ENCODE data around the gene RFX3. TPM values are rescaled to one million over a fixed set of nuclear protein-coding genes. Genes with fewer than 3 reads are reported as not detected.

Gene RFX3
- polyA plus RNA-seq, 1 donor from 2014 or later = 5.0 TPM

DNA sequence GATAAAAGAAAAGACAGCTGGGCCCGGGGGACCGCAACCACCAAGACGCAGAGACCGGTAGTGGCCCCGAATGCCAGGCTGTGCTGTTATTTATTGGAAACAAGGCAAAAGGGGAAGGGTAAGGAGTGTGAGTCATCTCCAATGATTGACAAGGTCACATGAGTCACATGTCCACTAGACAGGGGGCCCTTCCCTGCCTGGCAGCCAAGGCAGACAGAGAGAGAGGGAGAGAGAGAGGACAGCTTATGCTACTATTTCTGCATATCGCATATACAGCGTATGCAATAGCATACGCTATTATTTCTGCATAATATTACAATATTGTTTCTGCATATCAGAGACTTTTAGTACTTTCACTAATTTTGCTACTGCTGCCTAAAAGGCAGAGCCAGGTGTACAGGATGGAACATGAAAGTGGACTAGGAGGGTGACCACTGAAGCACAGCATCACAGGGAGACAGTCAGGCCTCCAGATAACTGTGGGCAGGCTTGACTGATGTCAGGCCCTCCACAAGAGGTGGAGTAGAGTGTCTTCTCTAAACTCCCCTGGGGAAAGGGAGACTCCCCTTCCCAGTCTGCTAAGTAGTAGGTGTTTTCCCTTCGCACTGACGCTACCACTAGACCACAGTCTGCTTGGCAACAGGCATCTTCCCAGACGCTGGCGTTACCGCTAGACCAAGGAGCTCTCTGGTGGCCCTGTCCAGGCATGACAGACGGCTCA lies 50.3 kb downstream of the RFX3 start:
- Mint-ChIP-seq H3K4me1 (peaks cover 61 to 67% (median 67%) of the 10 kb centered on the region in 3 donors), H3K27ac (peak overlapping the region; percentile 63 to 93 (median 84)), H3K4me3 (peak overlapping the region in 3 of 4 donors; percentile 64 to 88 (median 86)), H3K9me3 (peaks cover 0 to 9% (median 5%) of the 10 kb centered on the region in 3 donors), H3K36me3 (no peaks in the 10 kb centered on the region), H3K27me3 (no peaks in the 10 kb centered on the region)

DNA sequence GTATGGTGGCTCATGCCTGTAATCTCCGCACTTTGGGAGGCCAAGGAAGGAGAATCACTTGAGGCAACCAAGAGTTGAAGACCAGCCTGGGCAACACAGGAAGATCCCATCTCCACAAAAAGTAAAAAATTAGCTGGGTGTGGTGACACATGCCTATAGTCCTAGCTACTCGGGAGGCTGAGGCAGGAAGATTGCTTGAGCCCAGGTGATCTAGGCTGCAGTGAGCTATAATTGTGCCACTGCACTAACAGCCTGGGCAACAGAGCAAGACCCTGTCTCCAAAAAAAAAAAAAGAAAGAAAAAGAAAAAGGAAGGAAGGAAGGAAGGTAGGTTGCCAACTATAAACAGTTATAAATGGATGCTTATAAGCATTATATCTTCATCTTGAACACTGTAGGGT lies 51.0 kb downstream of the RFX3 start:
- peaks cover 0 to 9% (median 5%) of the 10 kb centered on the region in 3 donors for H3K9me3 Mint-ChIP-seq
- no peaks in the 10 kb centered on the region for H3K27me3 Mint-ChIP-seq
- no peaks in the 10 kb centered on the region for H3K36me3 Mint-ChIP-seq
- peak overlapping the region; percentile 63 to 93 (median 68) for H3K27ac Mint-ChIP-seq
- H3K4me1 Mint-ChIP-seq = peaks cover 54 to 62% (median 61%) of the 10 kb centered on the region in 3 donors
- peak overlapping the region; percentile 4 to 88 (median 75) for H3K4me3 Mint-ChIP-seq

DNA sequence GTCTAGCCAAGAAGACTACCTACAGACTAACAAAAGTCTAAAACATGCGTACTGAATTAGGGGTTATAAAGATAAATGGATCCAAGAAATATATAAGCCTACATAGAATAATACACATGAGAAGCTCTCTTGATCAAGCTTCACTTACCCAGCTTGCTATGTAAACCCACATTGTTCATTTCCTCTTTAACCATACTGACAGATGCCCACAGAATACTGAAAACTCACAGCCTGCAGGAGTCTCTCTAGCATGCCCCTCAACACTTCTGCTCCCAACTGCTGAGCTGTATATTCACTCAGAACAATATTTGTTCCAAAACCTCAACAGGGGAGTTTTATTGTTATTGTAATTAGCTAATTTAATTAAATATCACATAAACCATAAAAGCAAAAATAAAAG lies 52.4 kb downstream of the RFX3 start:
- peaks cover 2% of the 10 kb centered on the region for H3K36me3 Mint-ChIP-seq
- peaks cover 42 to 51% (median 46%) of the 10 kb centered on the region in 3 donors for H3K4me1 Mint-ChIP-seq
- H3K27me3 Mint-ChIP-seq = no peaks in the 10 kb centered on the region
- H3K9me3 Mint-ChIP-seq = peaks cover 0 to 9% (median 5%) of the 10 kb centered on the region in 3 donors
- no peak overlapping the region for H3K27ac Mint-ChIP-seq
- peak overlapping the region in 1 of 4 donors; percentile 0 for H3K4me3 Mint-ChIP-seq

DNA sequence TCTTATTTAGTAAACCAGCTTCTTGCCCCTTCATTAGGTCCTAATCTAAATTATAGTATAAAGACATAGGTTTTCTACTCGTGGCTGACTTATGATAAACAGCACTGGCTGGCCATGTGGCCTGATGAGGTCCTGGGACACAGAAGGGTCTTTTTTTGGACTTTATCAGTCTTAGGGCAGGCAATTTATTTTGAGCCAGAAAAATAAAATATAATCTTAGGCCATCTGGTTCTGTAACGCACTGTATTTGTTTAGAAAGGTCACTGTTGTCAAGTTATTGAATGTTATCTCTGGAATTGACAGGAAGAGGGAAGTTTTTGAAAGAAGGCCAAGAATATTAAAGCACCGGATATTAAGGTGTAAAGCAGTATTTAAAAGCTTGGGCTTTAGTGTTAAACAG lies 53.9 kb downstream of the RFX3 start:
- H3K27me3 Mint-ChIP-seq = no peaks in the 10 kb centered on the region
- H3K4me1 Mint-ChIP-seq = peaks cover 30 to 39% (median 37%) of the 10 kb centered on the region in 3 donors
- no peak overlapping the region for H3K4me3 Mint-ChIP-seq
- peak overlapping the region in 1 of 3 donors; percentile 15 for H3K27ac Mint-ChIP-seq
- H3K9me3 Mint-ChIP-seq = peaks cover 0 to 5% (median 0%) of the 10 kb centered on the region in 3 donors
- H3K36me3 Mint-ChIP-seq = peaks cover 2% of the 10 kb centered on the region

DNA sequence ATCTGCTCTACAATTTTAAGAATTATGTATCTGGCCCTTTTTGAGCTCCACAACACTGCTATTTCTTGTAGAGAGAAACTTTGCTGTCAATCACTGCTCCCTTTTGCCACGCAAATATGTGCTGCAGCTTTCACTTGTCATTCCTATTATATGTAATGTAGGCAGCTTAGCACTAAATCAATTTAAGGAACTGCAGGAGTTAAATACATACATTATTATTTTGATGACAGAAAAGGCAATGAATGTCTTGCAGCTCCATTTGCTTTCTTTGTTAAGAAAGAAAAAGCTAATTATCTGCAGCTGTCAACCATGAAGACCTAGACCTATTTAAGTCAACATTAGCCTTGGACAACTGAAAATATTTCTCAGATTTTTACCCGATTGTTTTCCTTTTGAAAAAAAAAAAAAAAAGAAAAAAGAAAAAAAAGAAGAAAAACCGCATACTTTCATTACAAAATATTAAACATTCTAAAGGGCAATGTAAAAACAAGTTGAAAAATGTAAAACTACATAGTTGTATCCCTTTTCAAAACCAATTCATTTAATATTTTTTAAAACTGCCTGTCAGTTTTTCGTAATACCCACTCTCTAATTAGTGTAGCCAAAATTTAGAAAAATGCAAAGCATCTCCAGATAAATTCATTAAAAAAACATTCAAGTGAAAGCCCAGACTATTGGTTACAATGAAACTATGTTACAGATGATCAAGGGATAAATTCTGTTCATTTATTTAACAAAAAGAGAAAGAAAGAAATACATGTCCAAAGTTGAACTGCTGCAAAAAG lies 57.2 kb downstream of the RFX3 start:
- H3K9me3 Mint-ChIP-seq = no peaks in the 10 kb centered on the region
- no peaks in the 10 kb centered on the region for H3K27me3 Mint-ChIP-seq
- peaks cover 11 to 15% (median 13%) of the 10 kb centered on the region in 3 donors for H3K4me1 Mint-ChIP-seq
- H3K27ac Mint-ChIP-seq = no peak overlapping the region
- no peak overlapping the region for H3K4me3 Mint-ChIP-seq
- H3K36me3 Mint-ChIP-seq = peaks cover 2% of the 10 kb centered on the region

DNA sequence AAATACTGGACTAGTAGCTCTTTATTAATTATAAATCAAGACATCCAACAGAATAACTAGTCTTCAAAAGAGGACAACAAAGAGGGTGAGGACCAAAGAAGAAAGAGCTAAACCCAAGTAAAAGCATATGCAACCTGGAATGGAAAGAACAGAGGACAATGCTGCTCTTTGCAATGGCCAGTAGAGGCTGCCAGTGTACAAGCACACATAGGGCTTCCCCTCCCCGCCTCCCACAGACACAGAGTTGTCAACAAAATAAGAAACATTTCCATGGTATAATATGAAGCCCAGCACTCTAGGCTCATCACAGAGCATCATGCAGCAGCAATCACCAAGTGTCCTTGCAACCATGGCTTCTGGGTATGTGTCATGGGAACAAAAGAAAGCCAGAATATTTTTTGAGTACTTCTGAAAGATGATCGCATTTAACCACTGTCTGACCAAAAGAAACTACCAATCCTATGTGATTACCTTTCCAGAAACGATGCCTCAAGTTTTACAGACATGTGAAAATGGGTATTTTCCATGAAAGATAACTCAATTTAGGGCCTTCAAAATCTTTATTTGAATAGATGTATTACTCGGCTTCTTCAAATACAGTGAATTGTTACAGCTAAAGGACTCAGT lies 58.1 kb downstream of the RFX3 start:
- H3K27ac Mint-ChIP-seq = no peak overlapping the region
- H3K4me1 Mint-ChIP-seq = peaks cover 4 to 7% (median 5%) of the 10 kb centered on the region in 3 donors
- H3K36me3 Mint-ChIP-seq = peaks cover 2% of the 10 kb centered on the region
- H3K4me3 Mint-ChIP-seq = no peak overlapping the region
- H3K27me3 Mint-ChIP-seq = no peaks in the 10 kb centered on the region
- no peaks in the 10 kb centered on the region for H3K9me3 Mint-ChIP-seq

DNA sequence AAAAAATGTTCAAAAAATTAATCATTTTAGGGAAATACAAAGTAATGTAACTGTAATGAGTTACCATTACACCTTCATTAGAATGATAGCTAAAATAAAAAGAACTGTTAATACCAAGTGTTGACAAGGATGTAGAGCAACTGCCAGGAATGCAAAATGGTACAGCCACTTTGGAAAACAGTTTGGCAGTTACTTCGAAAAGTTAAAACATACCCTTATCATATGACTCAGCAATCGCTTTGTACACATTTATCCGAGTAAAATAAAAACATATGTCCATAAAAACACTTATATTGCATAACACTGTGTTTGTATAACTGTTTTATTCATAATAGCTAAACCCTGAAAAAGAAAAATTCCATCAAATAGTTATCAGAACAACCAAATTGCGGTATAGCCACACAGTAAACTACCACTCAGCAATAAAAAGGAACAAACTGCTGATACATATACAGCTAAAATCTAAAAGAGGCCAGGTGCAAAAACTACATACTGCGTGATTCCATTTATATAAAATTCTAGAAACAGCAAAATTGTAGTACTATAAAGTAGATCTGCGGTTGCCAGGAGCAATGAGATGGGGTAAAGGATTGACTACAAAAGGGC lies 61.7 kb downstream of the RFX3 start:
- Mint-ChIP-seq H3K36me3 (peaks cover 4% of the 10 kb centered on the region), H3K27ac (no peak overlapping the region), H3K9me3 (no peaks in the 10 kb centered on the region), H3K27me3 (no peaks in the 10 kb centered on the region), H3K4me1 (peaks cover 4 to 6% (median 5%) of the 10 kb centered on the region in 3 donors), H3K4me3 (no peak overlapping the region)

DNA sequence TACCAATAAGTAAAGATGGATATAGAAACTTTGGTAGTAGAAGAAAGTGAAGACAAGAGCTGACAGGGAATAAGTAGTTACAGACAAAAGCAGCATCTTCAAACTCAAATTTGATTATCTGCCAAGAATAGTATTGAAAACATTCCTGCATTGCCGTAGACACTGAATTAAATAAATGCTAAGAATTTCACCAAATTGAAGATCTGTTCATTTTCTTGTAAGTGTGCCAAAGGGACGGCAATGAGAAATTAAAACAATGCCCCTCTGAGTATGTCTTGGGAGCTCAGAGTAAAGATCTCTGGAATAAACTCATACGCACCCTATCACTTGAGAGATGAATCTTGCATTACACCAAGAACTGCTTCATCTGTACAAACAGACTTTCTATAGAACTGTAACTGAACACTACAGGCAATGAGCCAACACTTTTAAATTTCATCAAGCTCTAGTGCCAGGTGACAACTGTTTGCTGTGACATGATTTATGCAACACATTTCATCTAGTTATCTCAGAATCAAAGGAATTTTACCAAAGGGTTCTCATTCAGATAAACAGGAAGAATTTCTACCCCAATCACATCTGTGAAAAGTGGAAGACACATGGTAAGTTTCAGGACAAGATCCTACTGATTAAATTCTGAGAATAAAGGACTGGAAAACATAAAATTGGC lies 66.9 kb downstream of the RFX3 start:
- no peak overlapping the region for H3K4me3 Mint-ChIP-seq
- H3K27ac Mint-ChIP-seq = no peak overlapping the region
- H3K4me1 Mint-ChIP-seq = peaks cover 2 to 13% (median 4%) of the 10 kb centered on the region in 3 donors
- peaks cover 2% of the 10 kb centered on the region for H3K36me3 Mint-ChIP-seq
- no peaks in the 10 kb centered on the region for H3K27me3 Mint-ChIP-seq
- H3K9me3 Mint-ChIP-seq = no peaks in the 10 kb centered on the region

DNA sequence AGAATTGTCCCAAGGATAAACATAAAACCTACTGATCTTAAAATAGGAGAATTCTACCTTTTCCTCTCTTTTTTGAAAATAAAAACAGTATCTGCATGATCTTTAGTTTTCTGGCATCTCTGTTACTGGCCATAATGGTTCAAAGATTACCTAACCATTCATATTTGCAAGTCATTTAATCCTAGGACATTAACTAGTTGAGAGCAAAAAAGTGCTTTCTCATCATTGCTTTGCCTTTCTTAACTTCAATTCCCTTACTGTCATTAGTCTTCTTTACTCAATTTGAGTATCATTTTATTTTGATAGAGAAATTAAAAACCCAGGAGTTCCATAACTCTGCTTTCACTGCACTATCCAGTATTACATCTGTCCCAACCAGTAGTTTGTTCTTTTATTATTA lies 68.6 kb downstream of the RFX3 start:
- Mint-ChIP-seq H3K4me1 (peaks cover 2 to 13% (median 2%) of the 10 kb centered on the region in 3 donors), H3K9me3 (no peaks in the 10 kb centered on the region), H3K27ac (no peak overlapping the region), H3K36me3 (peaks cover 2% of the 10 kb centered on the region), H3K4me3 (no peak overlapping the region), H3K27me3 (no peaks in the 10 kb centered on the region)

DNA sequence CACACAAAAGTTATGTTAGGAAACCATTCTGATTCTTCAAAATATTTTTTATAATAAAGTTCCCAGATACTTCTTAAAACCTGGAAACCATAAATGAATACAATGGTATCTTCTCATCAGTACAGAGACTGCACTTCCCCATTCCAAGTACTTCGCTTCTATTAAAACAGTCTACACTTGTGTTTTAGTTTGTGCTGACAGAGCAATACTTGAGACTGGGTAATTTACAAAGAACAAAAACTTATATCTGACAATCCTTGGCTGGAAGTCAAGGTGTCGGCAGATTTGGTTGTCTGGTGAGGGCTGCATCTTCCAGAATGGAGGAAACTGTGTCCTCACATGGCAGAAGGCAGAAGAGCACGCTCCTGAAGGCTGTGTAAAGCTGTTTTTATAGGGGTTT lies 70.1 kb downstream of the RFX3 start:
- H3K27ac Mint-ChIP-seq = no peak overlapping the region
- H3K27me3 Mint-ChIP-seq = no peaks in the 10 kb centered on the region
- no peaks in the 10 kb centered on the region for H3K9me3 Mint-ChIP-seq
- H3K4me1 Mint-ChIP-seq = peaks cover 2 to 13% (median 2%) of the 10 kb centered on the region in 3 donors
- H3K36me3 Mint-ChIP-seq = peaks cover 4% of the 10 kb centered on the region
- H3K4me3 Mint-ChIP-seq = no peak overlapping the region

DNA sequence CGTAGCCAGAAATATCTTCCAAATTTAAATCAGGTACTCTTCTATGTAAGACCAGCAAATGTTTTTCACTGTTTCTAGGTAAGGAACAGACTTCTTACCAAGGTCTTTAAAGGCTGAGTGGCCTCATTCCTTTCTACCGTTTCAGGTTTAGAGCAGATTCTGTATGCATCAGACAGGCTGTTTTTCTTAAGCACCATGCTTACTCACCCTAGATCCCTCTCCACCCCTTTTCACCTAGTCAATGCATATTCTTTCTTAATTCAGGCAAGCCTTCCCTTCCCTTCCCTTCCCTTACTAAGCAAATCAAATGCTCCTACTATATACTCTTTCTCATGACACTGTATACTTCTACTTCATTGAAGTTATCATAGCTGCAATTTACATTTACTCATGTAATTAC lies 70.7 kb downstream of the RFX3 start:
- Mint-ChIP-seq H3K36me3 (peaks cover 4% of the 10 kb centered on the region), H3K9me3 (no peaks in the 10 kb centered on the region), H3K27me3 (no peaks in the 10 kb centered on the region), H3K27ac (no peak overlapping the region), H3K4me1 (peaks cover 2 to 13% (median 2%) of the 10 kb centered on the region in 3 donors), H3K4me3 (no peak overlapping the region)

DNA sequence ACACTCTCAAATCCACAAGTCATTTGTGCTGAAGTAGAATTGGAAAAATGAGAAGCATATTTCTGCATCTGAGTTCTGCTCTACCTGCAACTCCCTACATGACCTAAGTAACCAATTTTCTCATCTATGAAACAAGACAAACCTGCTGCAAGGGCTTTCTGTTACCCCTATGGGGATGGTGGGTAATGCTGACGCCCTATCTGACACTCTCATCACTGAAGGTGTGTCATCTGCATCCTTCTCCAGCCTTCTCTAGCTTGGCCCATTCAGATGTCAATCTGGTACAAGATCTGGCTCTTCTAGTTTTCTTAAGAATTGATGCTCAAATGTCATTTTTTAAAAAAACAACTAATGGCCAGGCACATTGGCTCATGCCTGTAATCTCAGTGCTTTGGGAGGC lies 73.8 kb downstream of the RFX3 start:
- no peaks in the 10 kb centered on the region for H3K9me3 Mint-ChIP-seq
- peaks cover 4% of the 10 kb centered on the region for H3K36me3 Mint-ChIP-seq
- no peak overlapping the region for H3K4me3 Mint-ChIP-seq
- H3K4me1 Mint-ChIP-seq = peaks cover 0 to 4% (median 2%) of the 10 kb centered on the region in 3 donors
- H3K27me3 Mint-ChIP-seq = no peaks in the 10 kb centered on the region
- no peak overlapping the region for H3K27ac Mint-ChIP-seq

DNA sequence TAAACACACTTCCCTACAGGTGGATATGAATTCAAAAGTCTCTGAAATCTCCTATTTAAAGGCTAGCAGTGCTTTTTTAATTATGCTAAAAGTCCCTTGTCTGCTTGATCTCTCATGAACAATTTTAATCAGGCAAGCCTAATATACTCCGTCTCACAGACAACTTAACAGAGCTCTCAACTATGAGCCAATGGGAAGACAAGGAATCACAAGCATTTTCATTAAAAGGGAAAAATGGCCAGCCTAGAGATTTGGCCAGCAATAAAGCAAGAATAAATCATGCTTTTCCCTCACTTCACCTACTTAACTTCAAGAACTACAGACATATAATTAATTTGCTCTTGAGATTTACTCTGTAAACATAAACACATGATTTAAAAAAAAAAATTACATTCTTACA lies 78.0 kb downstream of the RFX3 start:
- Mint-ChIP-seq H3K27me3 (no peaks in the 10 kb centered on the region), H3K4me3 (no peak overlapping the region), H3K4me1 (peaks cover 0 to 4% (median 2%) of the 10 kb centered on the region in 3 donors), H3K9me3 (no peaks in the 10 kb centered on the region), H3K36me3 (peaks cover 4% of the 10 kb centered on the region), H3K27ac (peak overlapping the region in 1 of 3 donors; percentile 87)

DNA sequence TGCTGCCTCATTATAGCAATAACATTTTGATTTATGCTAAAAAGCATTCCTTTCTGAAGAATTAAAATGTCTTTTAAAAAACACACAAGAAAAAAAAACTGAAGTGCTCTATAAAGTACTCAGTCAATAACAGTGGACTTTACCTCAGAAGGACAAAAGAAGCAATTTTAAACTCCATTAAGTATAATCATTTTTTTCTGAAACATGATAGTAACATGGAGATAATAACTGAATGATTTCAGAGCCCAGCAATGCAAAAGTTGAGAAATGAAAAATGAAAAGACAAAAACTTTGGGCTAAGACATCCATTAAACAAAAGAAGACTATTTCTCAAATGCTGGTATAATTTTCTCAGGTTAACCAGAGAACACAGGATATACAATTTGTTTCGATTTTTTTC lies 78.7 kb downstream of the RFX3 start:
- H3K4me3 Mint-ChIP-seq = no peak overlapping the region
- H3K9me3 Mint-ChIP-seq = no peaks in the 10 kb centered on the region
- H3K4me1 Mint-ChIP-seq = peaks cover 0 to 4% (median 2%) of the 10 kb centered on the region in 3 donors
- no peaks in the 10 kb centered on the region for H3K27me3 Mint-ChIP-seq
- peak overlapping the region in 1 of 3 donors; percentile 7 for H3K27ac Mint-ChIP-seq
- H3K36me3 Mint-ChIP-seq = peaks cover 5% of the 10 kb centered on the region
